Posterior vena cava (tissue), 2 donors: ENCODE data around the gene ACTC1. TPM values are rescaled to one million over a fixed set of nuclear protein-coding genes. Genes with fewer than 3 reads are reported as not detected.
A peak's percentile ranks its signal among the peaks of the same experiment; 100 is the strongest.
"Not testable (repeated sequence)": the region's sequence is repeated elsewhere in the genome, so short reads cannot be mapped to it uniquely, and the experiment has no call there.

ENCODE experiments used
- DNase-seq: peaks from one replicate; pipeline ENCODE4 v3.0.0-alpha.2; 2020; ENCODE audit warnings: low spot score
- intact Hi-C, 2 donors: fragments of 100-400 bp; cut with DNase I; formaldehyde crosslinking; loops; one replicate each; pipeline versions ENCODE4 v1.14.1 to v1.14.2; 2022 to 2023
- long read RNA-seq, 2 donors: library from polyadenylated mRNA; unstranded; transcript quantifications; one replicate each; pipeline ENCODE4 v2.0.0, GENCODE V29; 2020 to 2021
- total RNA-seq, 2 donors: library from RNA; stranded (reverse); fragmentation: NEBNext Ultra II Directional; extraction: Animal tissue kit (Norgen Biotek cat#: 25700); gene quantifications; one replicate each; pipeline ENCODE4 v1.2.1, GENCODE V29; 2021
- donor health status: DM: yes; HTN: yes; CAD: no.
- donor health status: DM: yes; HTN: yes; CAD: no.

Gene ACTC1
- total RNA-seq = 10 to 100 TPM; 93.6 to 93.8 TPM
- long read RNA-seq, donor 1, transcript ACTC1-201 (7 exons, 3,694 nt) = major isoform, 12 of 21 reads
- long read RNA-seq, donor 1, partial matches to known transcripts = 7 of 21 reads
- long read RNA-seq, donor 1, other reads (novel, unspliced or antisense) = 2 of 21 reads
- long read RNA-seq, donor 2, transcript ACTC1-201 (7 exons, 3,694 nt) = major isoform, 98 of 148 reads
- long read RNA-seq, donor 2, partial matches to known transcripts = 46 of 148 reads
- long read RNA-seq, donor 2, other reads (novel, unspliced or antisense) = 4 of 148 reads

- intact Hi-C loops = no loop called here
- DNase-seq = peak; percentile 85
Observed at GRCh38 chr15:34795267-34796081, at the start of gene ACTC1. TSS of gene ACTC1 (minus strand) at chr15:34795549. CDS start at chr15:34794808, 741 bp downstream.

- no peak for DNase-seq
- intact Hi-C loops = no loop called here
Observed at GRCh38 chr15:34841262-34841725, 45.9 kb upstream of the ACTC1 start.

- intact Hi-C loops = no loop called here
- no peak for DNase-seq
Observed at GRCh38 chr15:34838282-34838681, 42.9 kb upstream of the ACTC1 start.

- no peak for DNase-seq
- intact Hi-C loops = no loop called here
Observed at GRCh38 chr15:34837246-34838016, 42.1 kb upstream of the ACTC1 start.

GRCh38 chr15:34828145-34828911 is 33.0 kb upstream of the ACTC1 start:
- intact Hi-C loops = no loop called here
- DNase-seq = no peak

- DNase-seq = no peak
- intact Hi-C loops = no loop called here
Observed at GRCh38 chr15:34821831-34822230, 26.5 kb upstream of the ACTC1 start.

- intact Hi-C loops = no loop called here
- DNase-seq = no peak
Observed at GRCh38 chr15:34820110-34820509, 24.8 kb upstream of the ACTC1 start.

- intact Hi-C loops = no loop called here
- no peak for DNase-seq
Observed at GRCh38 chr15:34818526-34818925, 23.2 kb upstream of the ACTC1 start.

- no peak for DNase-seq
Observed at GRCh38 chr15:34815836-34816235, 20.5 kb upstream of the ACTC1 start.

GRCh38 chr15:34813446-34814190 is 18.3 kb upstream of the ACTC1 start:
- DNase-seq = no peak
- intact Hi-C loops = no loop called here

More at GRCh38 chr15:34815836-34816235, 20.5 kb upstream of the ACTC1 start:
- intact Hi-C loops = no loop called here

GRCh38 chr15:34812868-34813365 is 17.6 kb upstream of the ACTC1 start:
- intact Hi-C loops, DNase-seq: not testable (repeated sequence)

GRCh38 chr15:34812369-34812768 is 17.0 kb upstream of the ACTC1 start:
- DNase-seq = no peak
- intact Hi-C loops = no loop called here

- no peak for DNase-seq
- intact Hi-C loops = no loop called here
Observed at GRCh38 chr15:34810443-34811129, 15.2 kb upstream of the ACTC1 start.

GRCh38 chr15:34809186-34809585 is 13.8 kb upstream of the ACTC1 start:
- intact Hi-C loops = no loop called here
- no peak for DNase-seq

- intact Hi-C loops = no loop called here
- DNase-seq = no peak
Observed at GRCh38 chr15:34808016-34808415, 12.7 kb upstream of the ACTC1 start.

- intact Hi-C loops, DNase-seq: not testable (repeated sequence)
Observed at GRCh38 chr15:34807241-34807640, 11.9 kb upstream of the ACTC1 start.

- no peak for DNase-seq
- intact Hi-C loops = no loop called here
Observed at GRCh38 chr15:34804776-34805175, 9.4 kb upstream of the ACTC1 start.

GRCh38 chr15:34804113-34804512 is 8.8 kb upstream of the ACTC1 start:
- DNase-seq = no peak
- intact Hi-C loops = no loop called here
